ENCODE measurements around the gene TFEB.

TFEB gene

GRCh38 chr6:41704656-41705310 lies 30.6 kb downstream of the TFEB start:
- DNase-seq, result no peak

GRCh38 chr6:41704028-41704427 lies 31.4 kb downstream of the TFEB start:
- no peak for DNase-seq

DNA sequence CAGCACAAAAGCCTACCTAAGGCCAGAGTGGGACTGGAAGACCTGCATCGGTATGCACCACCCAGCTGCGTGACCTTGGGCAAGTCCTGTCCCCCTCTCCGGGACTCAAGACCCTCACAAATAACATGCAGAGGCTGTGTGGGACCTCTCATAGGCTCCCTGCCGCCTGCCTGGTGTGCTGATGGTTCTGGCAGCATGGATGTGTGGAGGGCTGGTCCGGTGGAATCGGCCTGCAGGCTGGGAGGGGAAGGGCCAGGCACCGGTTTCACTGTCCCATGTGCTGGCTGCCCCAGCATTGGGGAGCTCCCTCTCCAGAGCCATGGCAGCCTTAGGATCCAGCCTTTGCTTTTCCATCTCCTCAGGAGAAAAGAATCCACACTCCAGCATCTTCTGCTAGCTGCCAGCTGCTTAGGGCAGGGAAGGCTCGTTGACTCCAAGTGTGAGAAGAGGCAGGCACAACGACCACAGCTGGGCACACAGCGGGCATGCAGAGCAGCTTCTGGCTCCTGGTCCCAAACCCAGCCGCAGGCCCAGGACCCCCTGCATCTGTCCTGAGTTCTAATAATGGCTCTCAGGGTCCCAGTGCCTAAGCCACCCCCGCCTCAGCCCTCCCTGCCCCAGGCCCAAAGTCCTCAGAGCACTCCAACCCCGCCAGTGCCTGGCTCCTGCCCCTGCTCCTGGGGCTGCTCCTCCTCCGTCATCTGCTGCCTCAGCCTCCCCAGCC lies 32.5 kb downstream of the TFEB start:
- no peak for DNase-seq

- DNase-seq, result no peak
Observed at GRCh38 chr6:41702089-41702745, 33.2 kb downstream of the TFEB start.

GRCh38 chr6:41700463-41701347 lies 34.7 kb downstream of the TFEB start:
- no peak for DNase-seq

DNA sequence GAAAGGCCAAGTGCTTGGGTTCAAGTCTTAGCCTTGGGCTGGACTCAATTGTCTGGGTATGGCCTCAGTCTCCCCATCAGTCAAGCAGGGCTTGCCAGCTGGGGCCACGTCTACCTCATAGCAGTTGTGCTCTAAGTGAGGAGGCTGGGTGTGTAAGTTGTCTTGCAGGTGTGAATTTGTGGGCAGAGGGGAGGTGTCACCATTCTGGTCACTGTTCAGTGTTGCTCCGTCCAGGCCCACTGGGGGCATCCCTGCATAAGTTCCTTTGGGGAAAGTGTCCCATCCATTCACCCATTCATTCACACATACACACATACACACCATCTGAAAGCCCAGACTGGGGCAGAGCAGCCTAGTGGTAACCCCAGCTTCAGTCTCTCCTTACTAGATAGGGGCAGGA lies 36.3 kb downstream of the TFEB start:
- DNase-seq, result no peak

DNA sequence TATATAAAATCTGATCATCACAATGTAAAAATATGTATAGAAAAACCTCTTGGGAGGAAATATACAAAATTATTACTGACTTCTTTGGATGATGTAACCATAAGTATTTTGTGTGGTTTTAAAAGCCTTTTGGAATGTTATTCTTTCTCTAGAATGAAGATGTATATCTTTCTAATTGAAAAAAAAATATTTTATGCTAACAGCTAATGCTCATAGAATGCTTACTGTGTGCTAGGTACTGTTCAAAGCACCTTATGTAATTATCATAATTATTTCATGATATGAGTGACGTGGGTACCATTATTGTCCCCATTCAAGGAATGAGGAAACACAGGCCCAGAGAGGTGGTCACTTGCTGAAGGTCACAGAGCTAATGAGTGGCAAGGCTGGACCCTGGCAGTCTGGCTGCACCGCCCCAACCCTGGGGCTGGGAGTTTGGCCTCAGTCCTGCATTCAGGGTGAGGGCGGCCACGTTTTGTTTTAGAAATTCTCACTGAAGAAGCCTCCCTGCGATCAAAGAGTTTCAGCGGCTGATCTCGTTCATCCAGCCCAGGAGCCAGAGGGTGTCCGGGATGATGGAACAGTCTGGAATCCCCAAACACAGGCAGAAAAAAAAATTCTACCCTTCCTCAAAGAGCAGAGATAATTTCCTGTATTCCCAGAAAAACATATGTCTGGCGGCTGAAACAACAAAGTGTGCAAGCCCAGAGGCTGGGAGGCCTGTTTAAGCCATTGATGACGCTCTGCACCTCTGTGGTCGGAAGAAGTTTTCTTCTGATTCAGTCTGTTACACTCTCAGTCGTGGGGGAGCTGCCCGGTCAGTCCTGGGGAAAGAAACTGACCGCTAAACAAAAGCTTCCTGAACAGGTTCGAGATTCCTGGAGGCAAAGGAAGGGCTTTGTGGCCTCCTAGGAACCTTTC lies 37.3 kb downstream of the TFEB start:
- DNase-seq, result no peak

- no peak for DNase-seq
Observed at GRCh38 chr6:41696788-41697187, 38.6 kb downstream of the TFEB start.

DNA sequence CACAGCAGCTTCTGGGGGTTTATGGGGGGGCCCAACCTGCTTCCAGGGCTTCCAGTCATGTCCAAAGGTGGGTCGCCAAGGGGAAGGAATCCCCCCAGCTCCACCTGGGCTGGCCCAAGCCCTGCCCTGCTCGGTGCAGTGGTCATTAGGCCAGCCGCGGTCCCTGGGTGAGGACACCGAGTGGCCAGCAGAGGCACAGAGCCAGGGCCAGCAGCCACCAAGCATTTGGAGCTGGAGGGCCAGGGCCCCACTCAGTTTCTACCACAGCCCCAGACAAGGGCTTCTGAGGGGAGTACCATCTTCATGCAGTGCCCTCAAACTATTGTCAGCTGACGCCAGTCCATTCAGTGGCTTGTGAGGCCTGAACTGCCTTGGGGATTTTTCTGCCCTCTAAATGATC lies 39.6 kb downstream of the TFEB start:
- DNase-seq, result no peak

DNA sequence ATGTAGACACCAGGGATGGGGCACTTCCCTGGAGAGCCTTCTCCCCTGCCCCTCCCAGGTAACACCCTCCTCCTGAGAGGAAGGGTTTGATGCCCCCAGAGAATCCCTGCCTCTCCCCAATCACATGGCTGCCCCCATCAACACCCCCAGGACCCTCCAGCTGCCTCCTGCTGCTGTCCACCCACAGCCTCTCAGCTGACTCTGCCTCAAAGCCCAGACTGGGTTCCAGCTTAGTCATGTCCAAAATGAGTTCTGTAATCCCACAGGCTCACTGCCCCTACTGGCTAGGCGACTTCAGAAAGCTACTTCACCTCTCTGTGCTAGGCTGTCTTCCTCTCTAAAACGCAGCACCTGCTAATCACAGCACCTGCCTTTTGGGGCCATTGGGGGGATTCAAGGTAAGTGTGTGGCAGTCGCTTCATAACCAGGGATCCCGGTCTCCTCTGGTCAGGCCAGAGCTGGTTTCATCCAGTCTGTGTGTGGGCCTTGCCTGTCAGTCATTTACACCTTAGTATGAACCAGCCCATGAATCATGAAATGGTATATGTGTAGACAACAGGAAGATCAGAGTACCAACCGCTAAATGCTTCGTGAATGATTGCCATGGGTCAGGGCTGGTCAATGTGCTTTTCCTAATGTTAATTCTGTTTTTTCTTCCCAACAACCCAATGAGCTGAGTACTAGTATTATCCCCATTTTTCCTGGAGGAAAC lies 40.4 kb downstream of the TFEB start:
- DNase-seq, result no peak

DNA sequence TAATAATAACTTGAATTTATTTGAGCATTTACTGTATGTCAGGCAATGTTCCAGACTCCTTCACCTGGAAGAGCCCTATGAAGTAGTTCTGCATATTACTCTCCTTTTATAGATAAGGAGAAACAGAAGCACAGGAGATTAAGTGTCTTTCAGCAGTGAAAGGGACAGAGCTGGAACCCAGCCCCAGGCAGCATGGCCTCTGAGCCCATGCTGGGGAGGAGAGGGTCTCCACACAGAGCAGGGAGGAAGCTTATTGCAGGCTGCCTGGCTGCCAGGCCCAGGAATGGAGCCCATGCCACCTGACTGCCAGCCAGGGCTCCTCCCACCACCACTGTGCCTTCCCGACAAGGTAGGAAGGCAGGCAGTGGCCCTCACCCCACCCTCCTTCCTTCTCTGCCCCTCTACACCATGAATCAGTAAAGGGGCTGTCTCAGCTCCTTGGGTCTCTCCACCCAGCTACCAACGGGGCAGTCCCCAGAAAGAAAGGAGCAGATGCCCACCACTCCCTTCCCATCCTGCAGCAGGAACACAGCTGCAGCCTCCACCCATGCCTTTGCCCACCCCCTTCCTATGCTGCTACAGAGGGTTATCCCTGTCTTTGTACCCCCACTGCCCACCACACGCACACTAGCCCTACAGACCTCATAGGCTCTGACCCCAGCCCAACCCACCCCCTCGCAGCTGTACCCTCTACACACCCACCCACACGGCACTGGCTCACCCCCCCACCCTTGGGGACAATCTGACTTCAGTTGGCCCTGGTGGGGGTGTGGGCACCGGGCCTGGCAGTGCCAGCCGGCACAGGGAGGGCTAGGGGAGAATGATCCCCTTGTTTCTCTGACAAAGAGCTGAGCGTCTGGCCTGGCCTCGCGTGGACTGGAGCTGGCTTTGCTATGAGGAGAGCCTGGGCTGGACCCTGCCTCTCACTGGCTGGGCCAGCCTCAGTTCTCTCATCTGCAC lies 41.8 kb downstream of the TFEB start:
- DNase-seq, result no peak

DNA sequence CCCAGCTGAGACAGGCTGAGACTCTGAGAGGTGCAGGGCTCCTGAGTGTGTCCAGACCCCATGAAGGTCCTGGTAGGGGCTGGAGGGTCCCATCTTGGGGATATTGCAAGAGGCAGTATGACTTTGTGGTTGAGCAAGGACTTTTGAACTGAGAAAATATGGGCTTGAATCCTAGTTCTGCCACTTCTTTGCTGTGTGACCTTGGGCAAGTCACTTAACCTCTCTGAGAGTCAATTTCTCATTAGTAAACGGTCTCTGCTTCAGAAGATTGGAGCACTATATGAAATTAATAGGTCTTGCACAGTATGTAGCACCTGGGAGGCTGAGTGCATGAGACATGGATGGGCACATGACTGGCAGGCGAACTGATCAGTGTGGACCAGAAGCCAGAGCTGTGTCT lies 42.7 kb downstream of the TFEB start:
- DNase-seq, result no peak

- no peak for DNase-seq
Observed at GRCh38 chr6:41692080-41692675, 43.2 kb downstream of the TFEB start.

DNA sequence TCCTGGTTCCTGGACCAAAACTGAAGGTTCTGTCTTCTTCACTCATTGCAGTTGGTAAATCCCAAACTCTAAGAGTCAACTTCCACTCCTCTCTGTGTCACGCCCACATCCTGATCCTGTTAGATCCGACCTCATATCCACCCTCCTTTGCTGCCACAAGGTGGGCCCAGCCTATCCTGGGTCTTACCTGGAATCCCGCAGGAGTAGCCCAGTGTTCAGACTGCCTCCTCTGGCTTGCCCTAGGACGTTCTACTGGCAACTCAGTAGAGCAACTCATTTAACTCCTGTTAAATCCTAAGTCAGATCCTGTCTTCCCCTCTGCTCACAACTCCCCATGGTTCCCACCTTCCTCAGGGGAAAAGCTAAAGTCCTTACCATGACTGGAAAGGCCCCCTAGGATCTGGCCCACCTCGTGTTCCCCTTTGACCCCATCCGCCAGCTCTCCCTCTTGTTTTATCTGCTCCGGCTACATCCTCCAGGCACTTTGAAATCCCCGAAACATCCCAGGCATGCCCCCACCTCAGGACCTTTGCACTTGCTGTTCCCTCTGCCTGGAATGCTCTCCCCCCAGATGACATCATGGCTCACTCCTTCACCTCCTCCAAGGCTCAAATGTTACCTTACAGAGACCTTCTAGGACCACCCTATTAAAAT lies 43.9 kb downstream of the TFEB start:
- DNase-seq, result no peak

- DNase-seq, result no peak
Observed at GRCh38 chr6:41690541-41691330, 44.7 kb downstream of the TFEB start.

- DNase-seq, result no peak
Observed at GRCh38 chr6:41689171-41690008, 46.0 kb downstream of the TFEB start.

- DNase-seq, result no peak
Observed at GRCh38 chr6:41688256-41688965, 47.0 kb downstream of the TFEB start.

All from stimulated activated CD4-positive, alpha-beta T cell treated with anti-CD3 and anti-CD28 coated beads, Interleukin-4, amount 100 ng/mL, for 1 hour (primary cell).